HG03280 (cell line): ENCODE results near the gene CACNB2.
A peak's percentile ranks its signal among the peaks of the same experiment; 100 is the strongest.
"Not testable (repeated sequence)": the region's sequence is repeated elsewhere in the genome, so short reads cannot be mapped to it uniquely, and the experiment has no call there.

Experiments
- ATAC-seq: cut with Tn5 transposase; IDR thresholded peaks from one replicate; pipeline ENCODE4 v1.9.1; 2021; ENCODE audit warnings: mild to moderate bottlenecking, moderate library complexity; ENCODE audit not compliant: unreplicated experiment

CACNB2 gene

GRCh38 chr10:18437486-18437885 lies 297.3 kb downstream of the CACNB2 start:
- ATAC-seq: no peak

- no peak for ATAC-seq
Measured at GRCh38 chr10:18438361-18439126, 298.3 kb downstream of the CACNB2 start.

DNA sequence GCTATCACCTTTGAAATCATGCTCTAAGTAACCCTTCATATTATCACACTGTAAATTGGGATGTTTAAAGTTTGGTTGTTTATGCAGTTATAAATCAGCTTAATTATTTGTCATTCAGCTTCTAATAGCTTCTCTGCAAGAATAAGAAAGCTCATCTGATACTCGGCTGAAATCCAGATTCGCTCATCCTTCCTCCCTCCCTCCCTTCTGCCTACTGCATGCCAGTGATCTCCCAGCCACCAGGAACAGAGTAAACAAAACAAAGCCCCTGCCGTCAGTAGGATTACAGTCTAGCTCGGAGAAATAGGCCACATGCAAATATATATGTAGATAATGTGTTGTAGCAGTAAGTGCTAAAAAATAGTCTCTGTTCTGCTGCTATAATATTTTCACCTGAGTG lies 299.4 kb downstream of the CACNB2 start:
- no peak for ATAC-seq

DNA sequence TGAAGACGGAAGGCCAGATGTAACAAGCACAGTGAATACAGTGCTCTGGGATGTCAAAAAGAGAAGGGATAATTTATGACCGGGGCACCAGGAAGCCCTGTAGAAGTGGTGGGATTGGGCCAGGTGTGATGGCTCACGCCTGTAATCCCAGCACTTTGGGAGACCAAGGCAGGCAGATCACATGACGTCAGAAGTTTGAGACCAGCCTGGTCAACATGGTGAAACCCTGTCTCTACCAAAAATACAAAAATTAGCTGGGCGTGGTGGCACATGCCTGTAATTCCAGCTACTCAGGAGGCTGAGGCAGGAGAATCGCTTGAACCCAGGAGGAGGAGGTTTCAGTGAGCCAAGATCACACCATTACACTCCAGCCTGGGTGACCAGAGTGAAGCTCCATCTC lies 305.4 kb downstream of the CACNB2 start:
- ATAC-seq: not testable (repeated sequence)

DNA sequence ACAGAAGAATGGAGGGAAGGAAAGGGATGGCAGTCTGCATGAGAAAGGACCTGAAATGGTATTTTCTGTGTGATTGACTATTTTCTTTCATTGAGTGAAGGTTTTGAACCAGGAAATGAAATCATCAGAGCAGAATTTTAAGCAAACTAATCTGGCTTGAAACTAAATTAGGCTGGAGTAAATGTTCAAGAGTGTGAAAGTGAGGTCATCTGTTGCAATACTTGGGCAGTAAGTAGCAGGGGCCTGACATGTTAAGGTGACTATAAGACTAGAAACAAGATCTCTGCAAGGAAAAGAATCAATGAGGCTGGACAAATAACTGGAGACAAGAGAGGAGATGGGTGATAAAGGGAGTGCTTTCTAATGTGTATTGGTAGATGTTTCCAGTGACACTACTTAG lies 306.0 kb downstream of the CACNB2 start:
- ATAC-seq: no peak

DNA sequence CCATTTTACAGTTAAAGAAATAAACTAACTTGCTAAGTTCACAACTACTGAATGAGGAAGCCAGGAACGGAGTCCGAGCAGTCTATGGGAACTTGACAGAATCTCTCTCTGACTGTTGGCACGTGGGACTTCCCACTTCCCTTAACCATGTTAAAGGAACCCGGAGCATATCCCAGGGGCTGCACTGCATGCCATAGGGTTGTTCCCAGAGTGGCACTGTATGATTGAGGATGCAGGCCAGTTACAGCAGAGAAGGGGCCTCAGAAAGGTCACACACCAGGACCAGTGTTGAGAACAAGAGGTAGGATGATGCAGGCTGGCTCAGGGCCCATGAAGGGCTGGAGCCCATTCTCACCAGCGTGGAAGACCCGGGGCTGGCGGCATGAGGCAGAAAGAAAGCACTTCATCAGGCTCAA lies 309.4 kb downstream of the CACNB2 start:
- no peak for ATAC-seq

- no peak for ATAC-seq
Measured at GRCh38 chr10:18450298-18450697, 310.1 kb downstream of the CACNB2 start.

DNA sequence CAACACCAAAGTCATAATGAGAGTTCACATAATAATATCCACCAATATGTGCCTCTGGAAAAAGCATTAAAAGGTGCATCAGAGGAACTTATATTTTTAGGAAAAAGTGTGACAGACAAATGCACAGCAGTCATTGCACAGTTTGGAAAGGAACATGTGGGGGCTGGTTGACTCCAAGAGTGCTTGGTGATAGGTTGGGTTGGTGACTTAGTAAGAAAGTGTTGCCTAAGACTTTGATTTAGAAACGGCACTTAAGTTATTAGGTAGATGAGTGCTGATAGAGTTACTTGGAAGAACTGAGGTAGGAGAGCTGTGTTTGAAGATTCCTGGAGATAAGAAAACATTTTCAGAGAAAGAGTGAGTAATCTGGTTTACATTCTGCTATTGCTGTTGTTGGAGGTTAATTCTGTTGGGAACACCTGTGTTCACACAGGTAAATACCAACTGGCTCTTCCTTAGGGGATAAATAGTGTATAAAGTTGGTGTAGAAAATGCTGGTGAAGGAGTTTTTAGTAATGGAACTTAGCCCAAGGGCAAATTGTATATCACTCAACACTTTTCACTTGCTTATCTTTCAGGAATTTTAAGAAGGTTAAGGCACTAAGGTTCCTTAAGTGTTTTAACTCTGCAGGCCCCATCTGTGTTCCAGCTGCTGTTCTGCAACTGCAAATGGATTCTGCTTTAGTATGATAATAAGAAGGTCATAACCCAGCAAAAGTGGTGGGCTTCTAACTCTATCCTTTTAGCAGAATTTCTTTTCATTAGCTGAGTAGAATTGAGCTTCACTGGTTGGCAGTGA lies 315.1 kb downstream of the CACNB2 start:
- no peak for ATAC-seq

GRCh38 chr10:18456984-18457383 lies 316.8 kb downstream of the CACNB2 start:
- ATAC-seq: peak; percentile 86

GRCh38 chr10:18460032-18460431 lies 319.8 kb downstream of the CACNB2 start:
- ATAC-seq: no peak

GRCh38 chr10:18463673-18464211 lies 323.5 kb downstream of the CACNB2 start:
- no peak for ATAC-seq

GRCh38 chr10:18469125-18469524 lies 328.9 kb downstream of the CACNB2 start:
- no peak for ATAC-seq

DNA sequence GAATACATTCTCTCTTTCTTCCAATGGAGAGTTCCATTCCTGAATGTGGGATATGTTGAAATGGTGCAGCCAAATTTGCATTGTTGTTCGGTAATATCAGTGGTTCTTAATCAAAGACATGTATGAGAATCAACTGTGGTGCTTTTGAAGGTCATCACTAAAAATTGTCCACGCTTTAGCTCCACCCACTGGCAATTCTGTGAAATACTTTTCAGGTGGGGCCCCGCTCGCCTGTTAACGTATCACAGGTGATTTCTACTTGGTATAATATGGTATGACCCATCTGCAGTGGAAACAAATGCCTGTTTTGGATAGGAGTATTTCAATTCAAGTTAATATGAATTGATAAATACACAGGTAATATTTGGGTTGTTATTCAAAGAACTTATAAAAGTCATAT lies 332.8 kb downstream of the CACNB2 start:
- ATAC-seq: no peak

- ATAC-seq: no peak
Measured at GRCh38 chr10:18473424-18474117, 333.3 kb downstream of the CACNB2 start.

DNA sequence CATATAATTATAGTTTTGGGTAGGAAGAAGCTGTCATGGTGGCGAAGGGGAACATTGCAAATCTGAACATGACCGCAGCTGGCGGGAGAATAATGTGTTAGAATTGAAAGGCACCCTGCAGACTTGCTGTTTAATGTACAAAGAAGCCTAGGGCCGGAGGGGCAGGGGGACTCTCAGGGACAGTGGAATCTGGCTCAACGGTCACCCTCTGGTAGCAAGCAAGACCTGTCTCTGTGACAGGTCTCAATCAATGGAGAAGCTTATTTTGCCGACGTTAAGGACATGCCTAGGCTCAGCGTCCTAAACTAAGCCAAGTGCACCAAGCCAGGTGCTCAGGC lies 333.9 kb downstream of the CACNB2 start:
- ATAC-seq: no peak

DNA sequence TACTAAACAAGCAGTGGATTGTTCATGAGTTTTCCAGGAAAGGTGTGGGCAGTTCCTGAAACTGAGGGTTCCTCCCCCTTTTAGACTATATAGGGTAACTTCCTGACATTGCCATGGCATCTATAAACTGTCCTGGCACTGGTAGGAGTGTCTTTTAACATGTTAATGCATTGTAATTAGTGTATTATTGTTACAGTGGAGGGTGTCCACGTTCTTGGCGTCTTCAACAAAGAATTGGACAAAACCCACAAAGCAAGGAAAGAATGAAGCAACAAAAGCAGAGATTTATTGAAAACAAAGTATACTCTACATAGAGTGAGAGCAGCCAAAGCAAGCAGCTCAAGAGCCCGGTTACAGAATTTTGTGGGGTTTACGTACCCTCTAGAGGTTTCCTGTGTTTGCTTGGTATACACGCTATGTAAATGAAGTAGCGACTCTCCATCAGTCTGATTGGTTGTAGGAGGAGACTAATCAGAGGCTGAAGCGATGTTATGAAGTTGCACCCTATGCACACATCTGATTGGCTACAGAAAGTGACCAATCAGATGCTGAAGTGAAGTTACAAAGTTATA lies 335.9 kb downstream of the CACNB2 start:
- ATAC-seq: no peak

DNA sequence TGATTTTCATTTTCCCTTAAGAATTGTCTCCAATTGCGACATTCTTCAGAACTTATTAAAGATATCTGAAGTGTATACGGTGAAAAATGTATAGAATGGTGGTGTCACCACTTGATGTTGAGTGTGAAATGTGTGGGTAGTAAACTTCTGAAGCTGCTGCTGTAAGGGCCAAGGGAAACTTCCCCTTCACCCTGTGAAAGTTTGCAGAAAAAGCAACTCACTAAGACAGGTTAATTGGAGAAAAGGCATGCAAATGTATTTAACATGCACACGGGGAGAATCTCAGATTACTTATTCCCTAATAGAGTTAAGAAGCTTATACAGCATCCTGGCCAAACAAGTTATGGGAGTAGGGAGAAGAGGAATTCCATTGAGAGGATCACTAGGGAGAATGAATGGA lies 338.1 kb downstream of the CACNB2 start:
- ATAC-seq: no peak

- ATAC-seq: no peak
Measured at GRCh38 chr10:18479502-18479901, 339.3 kb downstream of the CACNB2 start.

GRCh38 chr10:18483516-18484186 lies 343.4 kb downstream of the CACNB2 start:
- no peak for ATAC-seq

DNA sequence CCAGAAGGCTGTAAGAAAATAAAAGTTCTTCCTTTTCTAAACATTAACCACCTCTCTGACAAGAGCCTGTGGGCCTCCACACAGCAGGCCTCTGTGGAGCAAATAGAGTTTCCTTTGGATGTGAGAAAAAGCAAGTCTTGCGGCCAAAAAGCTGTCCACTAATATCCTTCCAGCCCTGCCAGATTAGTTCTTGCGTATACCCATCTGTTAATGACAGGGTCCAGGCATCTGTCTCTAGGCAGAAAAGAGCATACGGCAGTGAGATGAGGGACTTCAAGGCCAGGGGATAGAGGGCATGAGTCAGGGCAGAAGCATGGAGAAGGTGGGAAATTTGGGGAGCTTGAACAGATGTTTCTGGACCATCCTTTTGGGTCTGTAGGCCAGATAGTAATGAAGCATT lies 346.2 kb downstream of the CACNB2 start:
- no peak for ATAC-seq

GRCh38 chr10:18490755-18491154 lies 350.5 kb downstream of the CACNB2 start:
- no peak for ATAC-seq
